WTC11 (cell line): ENCODE measurements around the gene KIAA1755. TPM values are rescaled to one million over a fixed set of nuclear protein-coding genes. Genes with fewer than 3 reads are reported as not detected.

Experiments
- ATAC-seq: fragments of 200-7000 bp; cut with Tn5 transposase; 2 replicates; pipeline ENCODE4 v1.10.0; 2021; ENCODE audit warnings: mild to moderate bottlenecking, moderate library complexity
- CTCF ChIA-PET: fragments of 300-600 bp; sonication (Branson Sonifier 250); formaldehyde crosslinking; loops from one replicate; lab custom pipeline; 2021; ENCODE audit warnings: antibody characterized with exemption; lab: Charles Lee
- POLR2A ChIA-PET: fragments of 350-600 bp; sonication (Branson Sonifier 250); formaldehyde crosslinking; loops from one replicate; lab custom pipeline; 2021; ENCODE audit warnings: antibody characterized with exemption; lab: Charles Lee
- DNase-seq: peaks from one replicate; pipeline ENCODE4 v3.0.0; 2021; ENCODE audit warnings: low spot score
- H3K27ac Mint-ChIP-seq: 2 replicates; pipeline ENCODE4 v1.8.0; 2021; ENCODE audit warnings: mixed read lengths
- H3K27me3 Mint-ChIP-seq: 2 replicates; pipeline ENCODE4 v1.8.0; 2021; ENCODE audit warnings: low read depth, mild to moderate bottlenecking, moderate library complexity, mixed read lengths
- H3K36me3 Mint-ChIP-seq: 2 replicates; pipeline ENCODE4 v1.8.0; 2021; ENCODE audit warnings: mixed read lengths
- H3K4me1 Mint-ChIP-seq: 2 replicates; pipeline ENCODE4 v1.8.0; 2022; ENCODE audit warnings: mixed read lengths
- H3K4me3 Mint-ChIP-seq: 2 replicates; pipeline ENCODE4 v1.8.0; 2021; ENCODE audit warnings: mild to moderate bottlenecking, moderate library complexity, mixed read lengths
- H3K9me3 Mint-ChIP-seq: 2 replicates; pipeline ENCODE4 v1.8.0; 2021; ENCODE audit warnings: mixed read lengths
- E2F5 ChIP-seq: sonication (generic); formaldehyde crosslinking; IDR thresholded peaks from 2 replicates; pipeline ENCODE4 v1.8.1; 2022; ENCODE audit warnings: mild to moderate bottlenecking, moderate library complexity, missing genetic modification reagents
- FOXK1 ChIP-seq: sonication (generic); formaldehyde crosslinking; IDR thresholded peaks from 2 replicates; pipeline ENCODE4 v1.8.0; 2022; ENCODE audit warnings: mild to moderate bottlenecking, moderate library complexity, missing genetic modification reagents
- JUN ChIP-seq: sonication (generic); formaldehyde crosslinking; IDR thresholded peaks from 2 replicates; pipeline ENCODE4 v1.8.0; 2023; ENCODE audit warnings: mild to moderate bottlenecking, missing genetic modification reagents
- NFE2L1 ChIP-seq: sonication (generic); formaldehyde crosslinking; IDR thresholded peaks from 2 replicates; pipeline ENCODE4 v1.8.1; 2023; ENCODE audit warnings: missing genetic modification reagents
- SMAD3 ChIP-seq: sonication (generic); formaldehyde crosslinking; IDR thresholded peaks from 2 replicates; pipeline ENCODE4 v1.8.0; 2022; ENCODE audit warnings: missing genetic modification reagents, mild to moderate bottlenecking, borderline replicate concordance
- STAT6 ChIP-seq: sonication (generic); formaldehyde crosslinking; conservative IDR thresholded peaks from 2 replicates; pipeline ENCODE4 v1.8.1; 2023; ENCODE audit warnings: mild to moderate bottlenecking, low read depth, missing genetic modification reagents, moderate library complexity
- TCF7 ChIP-seq: sonication (generic); formaldehyde crosslinking; IDR thresholded peaks from 2 replicates; pipeline ENCODE4 v1.8.0; 2022; ENCODE audit warnings: mild to moderate bottlenecking, low read depth, missing genetic modification reagents, moderate library complexity
- TEAD1 ChIP-seq: sonication (generic); formaldehyde crosslinking; IDR thresholded peaks from 2 replicates; pipeline ENCODE4 v1.8.0; 2022; ENCODE audit warnings: mild to moderate bottlenecking, missing genetic modification reagents
- TP53 ChIP-seq: sonication (generic); formaldehyde crosslinking; IDR thresholded peaks from 2 replicates; pipeline ENCODE4 v1.8.1; 2023; ENCODE audit warnings: mild to moderate bottlenecking, missing genetic modification reagents
- ZBTB43 ChIP-seq: sonication (generic); formaldehyde crosslinking; IDR thresholded peaks from 2 replicates; pipeline ENCODE4 v1.8.1; 2023; ENCODE audit warnings: mild to moderate bottlenecking, missing genetic modification reagents
- ZNF232 ChIP-seq: sonication (generic); formaldehyde crosslinking; IDR thresholded peaks from 2 replicates; pipeline ENCODE4 v1.8.0; 2022; ENCODE audit warnings: mild to moderate bottlenecking, missing genetic modification reagents
- ZNF416 ChIP-seq: fragments of 250-450 bp; sonication (Bioruptor Pico); IDR thresholded peaks from 2 replicates; pipeline ENCODE4 v1.9.0; 2021; ENCODE audit warnings: mild to moderate bottlenecking, inconsistent platforms
- ZNF532 ChIP-seq: fragments of 250-450 bp; sonication (Bioruptor Pico); IDR thresholded peaks from 2 replicates; pipeline ENCODE4 v1.9.0; 2021; ENCODE audit warnings: mild to moderate bottlenecking, borderline replicate concordance
- ZNF671 ChIP-seq: fragments of 250-450 bp; sonication (Bioruptor Pico); IDR thresholded peaks from 2 replicates; pipeline ENCODE4 v1.8.0; 2021; ENCODE audit warnings: mild to moderate bottlenecking
- total RNA-seq: library from RNA; stranded (reverse); gene quantifications from 3 replicates; pipeline ENCODE4 v1.2.3, GENCODE V29; 2021
- TF ChIP-seq, protein P1 (sequence below): sonication (generic); formaldehyde crosslinking; IDR thresholded peaks from 2 replicates; pipeline ENCODE4 v1.8.0; 2023; ENCODE audit warnings: mild to moderate bottlenecking, missing genetic modification reagents
- TF ChIP-seq, protein P2 (sequence below): sonication (generic); formaldehyde crosslinking; IDR thresholded peaks from 2 replicates; pipeline ENCODE4 v1.8.1; 2023; ENCODE audit warnings: mild to moderate bottlenecking, missing genetic modification reagents, moderate library complexity
- TF ChIP-seq, protein P3 (sequence below): sonication (generic); formaldehyde crosslinking; conservative IDR thresholded peaks from 2 replicates; pipeline ENCODE4 v1.8.1; 2022; ENCODE audit warnings: mild to moderate bottlenecking, missing genetic modification reagents
- TF ChIP-seq, protein P4 (sequence below): fragments of 250-450 bp; sonication (Bioruptor Pico); IDR thresholded peaks from 2 replicates; pipeline ENCODE4 v1.9.0; 2021; ENCODE audit warnings: mild to moderate bottlenecking
- TF ChIP-seq, protein P5 (sequence below): fragments of 250-450 bp; sonication (Bioruptor Pico); IDR thresholded peaks from 2 replicates; pipeline ENCODE4 v1.9.0; 2021; ENCODE audit warnings: moderate library complexity, mild to moderate bottlenecking, inconsistent platforms, borderline replicate concordance

KIAA1755 gene
- total RNA-seq, 1 experiment from 2014 or later = 0.50 TPM

DNA sequence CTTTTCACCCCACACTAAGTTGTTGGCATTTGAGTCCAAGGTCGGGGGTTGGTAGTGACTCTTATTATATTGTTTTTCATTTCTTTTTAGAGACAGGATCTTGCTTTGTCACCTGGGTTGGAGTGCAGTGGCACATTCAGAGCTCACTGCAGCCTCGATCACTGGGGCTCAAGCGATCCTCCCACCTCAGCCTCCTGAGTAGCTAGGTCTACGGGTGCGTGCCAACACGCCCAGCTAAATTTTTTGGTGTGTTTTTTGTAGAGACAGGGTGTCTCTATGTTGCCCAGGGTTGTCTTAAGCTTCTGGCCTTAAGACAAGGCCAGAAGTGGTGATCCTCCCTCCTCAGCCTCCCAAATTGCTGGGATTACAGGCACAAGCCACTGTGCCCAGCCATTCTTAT, 70.4 kb downstream of the KIAA1755 start:
- ChIA-PET POLR2A (interaction anchor here (0.6 kb wide), 1 partner anchor 38 kb away, joined by 3 read pairs; no protein-coding TSS in a partner anchor), CTCF (interaction anchor here (1.7 kb wide), 1 partner anchor 31 kb away, joined by 4 read pairs; no protein-coding TSS in a partner anchor)
- Mint-ChIP-seq H3K27ac (no peak overlapping the region), H3K4me1 (0 out of 2 replicates have a peak, but pooled peaks cover 3% of the 10 kb centered on the region), H3K27me3 (no peaks in the 10 kb centered on the region), H3K36me3 (peaks cover 6% of the 10 kb centered on the region), H3K4me3 (no peak overlapping the region), H3K9me3 (peaks cover 10% of the 10 kb centered on the region)
- no peak for DNase-seq
- ATAC-seq = no peak
- TF ChIP-seq, protein P1, sequence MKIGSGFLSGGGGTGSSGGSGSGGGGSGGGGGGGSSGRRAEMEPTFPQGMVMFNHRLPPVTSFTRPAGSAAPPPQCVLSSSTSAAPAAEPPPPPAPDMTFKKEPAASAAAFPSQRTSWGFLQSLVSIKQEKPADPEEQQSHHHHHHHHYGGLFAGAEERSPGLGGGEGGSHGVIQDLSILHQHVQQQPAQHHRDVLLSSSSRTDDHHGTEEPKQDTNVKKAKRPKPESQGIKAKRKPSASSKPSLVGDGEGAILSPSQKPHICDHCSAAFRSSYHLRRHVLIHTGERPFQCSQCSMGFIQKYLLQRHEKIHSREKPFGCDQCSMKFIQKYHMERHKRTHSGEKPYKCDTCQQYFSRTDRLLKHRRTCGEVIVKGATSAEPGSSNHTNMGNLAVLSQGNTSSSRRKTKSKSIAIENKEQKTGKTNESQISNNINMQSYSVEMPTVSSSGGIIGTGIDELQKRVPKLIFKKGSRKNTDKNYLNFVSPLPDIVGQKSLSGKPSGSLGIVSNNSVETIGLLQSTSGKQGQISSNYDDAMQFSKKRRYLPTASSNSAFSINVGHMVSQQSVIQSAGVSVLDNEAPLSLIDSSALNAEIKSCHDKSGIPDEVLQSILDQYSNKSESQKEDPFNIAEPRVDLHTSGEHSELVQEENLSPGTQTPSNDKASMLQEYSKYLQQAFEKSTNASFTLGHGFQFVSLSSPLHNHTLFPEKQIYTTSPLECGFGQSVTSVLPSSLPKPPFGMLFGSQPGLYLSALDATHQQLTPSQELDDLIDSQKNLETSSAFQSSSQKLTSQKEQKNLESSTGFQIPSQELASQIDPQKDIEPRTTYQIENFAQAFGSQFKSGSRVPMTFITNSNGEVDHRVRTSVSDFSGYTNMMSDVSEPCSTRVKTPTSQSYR = no peak
- TF ChIP-seq SMAD3 (CRISPR knock-in tag) (no peak), TCF7 (CRISPR knock-in tag) (no peak), ZNF671 (CRISPR knock-in tag) (no peak), FOXK1 (no peak)
- TF ChIP-seq, protein P2, sequence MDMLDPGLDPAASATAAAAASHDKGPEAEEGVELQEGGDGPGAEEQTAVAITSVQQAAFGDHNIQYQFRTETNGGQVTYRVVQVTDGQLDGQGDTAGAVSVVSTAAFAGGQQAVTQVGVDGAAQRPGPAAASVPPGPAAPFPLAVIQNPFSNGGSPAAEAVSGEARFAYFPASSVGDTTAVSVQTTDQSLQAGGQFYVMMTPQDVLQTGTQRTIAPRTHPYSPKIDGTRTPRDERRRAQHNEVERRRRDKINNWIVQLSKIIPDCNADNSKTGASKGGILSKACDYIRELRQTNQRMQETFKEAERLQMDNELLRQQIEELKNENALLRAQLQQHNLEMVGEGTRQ (CRISPR knock-in tag) = no peak
- TF ChIP-seq, protein P3, sequence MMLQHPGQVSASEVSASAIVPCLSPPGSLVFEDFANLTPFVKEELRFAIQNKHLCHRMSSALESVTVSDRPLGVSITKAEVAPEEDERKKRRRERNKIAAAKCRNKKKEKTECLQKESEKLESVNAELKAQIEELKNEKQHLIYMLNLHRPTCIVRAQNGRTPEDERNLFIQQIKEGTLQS (CRISPR knock-in tag) = no peak

DNA sequence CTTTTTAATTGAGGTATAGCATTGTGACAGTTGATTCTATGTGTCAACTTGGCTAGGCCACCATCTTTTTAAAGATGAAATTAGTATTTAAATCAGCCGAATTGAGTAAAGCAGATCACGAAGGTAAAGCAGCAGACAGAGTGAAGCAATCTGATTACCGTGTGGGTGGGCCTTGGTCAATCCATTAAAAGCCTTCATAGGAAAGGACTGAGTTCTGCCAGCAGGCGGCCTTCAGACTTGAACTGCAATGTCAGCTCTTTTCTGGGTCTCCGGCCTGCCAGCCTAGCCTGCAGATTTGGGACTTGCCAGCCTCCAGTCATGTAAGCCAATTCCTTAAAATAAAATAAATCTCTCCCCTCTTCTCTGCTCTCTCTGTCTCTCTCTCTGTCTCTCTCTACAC, 73.0 kb downstream of the KIAA1755 start:
- Mint-ChIP-seq H3K27ac (no peak overlapping the region), H3K4me1 (0 out of 2 replicates have a peak, but pooled peaks cover 3% of the 10 kb centered on the region), H3K36me3 (no peaks in the 10 kb centered on the region), H3K27me3 (no peaks in the 10 kb centered on the region; the same call in 1 of the 2 replicates), H3K4me3 (no peak overlapping the region), H3K9me3 (peaks cover 4% of the 10 kb centered on the region)
- DNase-seq = peak; percentile 47
- peak; percentile 88 for ATAC-seq
- ChIA-PET POLR2A (no interaction called here), CTCF (interaction anchor here (0.6 to 2.2 kb wide), 14 partner anchors 9 to 130 kb away, joined by 3 to 14 read pairs (median 4); no protein-coding TSS in a partner anchor)
- TF ChIP-seq ZNF416 (no peak), ZNF232 (CRISPR knock-in tag) (no peak), ZBTB43 (CRISPR knock-in tag) (no peak), E2F5 (CRISPR knock-in tag) (no peak), TP53 (CRISPR knock-in tag) (no peak), TEAD1 (no peak), STAT6 (CRISPR knock-in tag) (no peak), TCF7 (CRISPR knock-in tag) (no peak), JUN (no peak), ZNF532 (no peak), NFE2L1 (no peak)
- TF ChIP-seq, protein P4, sequence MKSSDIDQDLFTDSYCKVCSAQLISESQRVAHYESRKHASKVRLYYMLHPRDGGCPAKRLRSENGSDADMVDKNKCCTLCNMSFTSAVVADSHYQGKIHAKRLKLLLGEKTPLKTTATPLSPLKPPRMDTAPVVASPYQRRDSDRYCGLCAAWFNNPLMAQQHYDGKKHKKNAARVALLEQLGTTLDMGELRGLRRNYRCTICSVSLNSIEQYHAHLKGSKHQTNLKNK = no peak
- TF ChIP-seq, protein P5, sequence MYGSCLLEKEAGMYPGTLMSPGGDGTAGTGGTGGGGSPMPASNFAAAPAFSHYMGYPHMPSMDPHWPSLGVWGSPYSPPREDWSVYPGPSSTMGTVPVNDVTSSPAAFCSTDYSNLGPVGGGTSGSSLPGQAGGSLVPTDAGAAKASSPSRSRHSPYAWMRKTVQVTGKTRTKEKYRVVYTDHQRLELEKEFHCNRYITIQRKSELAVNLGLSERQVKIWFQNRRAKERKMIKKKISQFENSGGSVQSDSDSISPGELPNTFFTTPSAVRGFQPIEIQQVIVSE (CRISPR knock-in tag) = no peak
